Mesenchymal stem cell (in vitro differentiated cells and primary cell): ENCODE measurements around the gene DNTTIP2.
A peak's percentile ranks its signal among the peaks of the same experiment; 100 is the strongest.
"Not testable (repeated sequence)": the region's sequence is repeated elsewhere in the genome, so short reads cannot be mapped to it uniquely, and the experiment has no call there.

Source experiments
- DNase-seq: peaks from one replicate; pipeline ENCODE4 v3.0.0-alpha.2; 2013
- H2AFZ ChIP-seq: one replicate; pipeline ENCODE4 v1.6.1; 2013; ENCODE audit warnings: low read depth, mild to moderate bottlenecking, control low read depth, inconsistent platforms, low read length, moderate library complexity
- H2AK5ac ChIP-seq: 2 replicates; pipeline ENCODE4 v1.6.1; 2013; ENCODE audit warnings: low read length, moderate library complexity, mild to moderate bottlenecking, inconsistent platforms; ENCODE audit not compliant: severe bottlenecking
- H2BK120ac ChIP-seq: one replicate; pipeline ENCODE4 v1.6.1; 2013; ENCODE audit warnings: low read depth, mild to moderate bottlenecking, inconsistent platforms, low read length, moderate library complexity
- H2BK12ac ChIP-seq, 2 experiments: one replicate each; pipeline ENCODE4 v1.6.1; 2013; ENCODE audit warnings: inconsistent platforms in 2 of 2, low read length in 2 of 2, mild to moderate bottlenecking in 2 of 2, moderate library complexity in 2 of 2, control low read depth in 1 of 2
- H2BK15ac ChIP-seq: one replicate; pipeline ENCODE4 v1.6.1; 2013; ENCODE audit warnings: mild to moderate bottlenecking, low read depth, inconsistent platforms; ENCODE audit not compliant: poor library complexity, severe bottlenecking
- H2BK5ac ChIP-seq: 2 replicates; pipeline ENCODE4 v1.6.1; 2013; ENCODE audit warnings: low read depth, mild to moderate bottlenecking, low read length, control low read depth, inconsistent platforms; ENCODE audit not compliant: poor library complexity, severe bottlenecking
- H3K14ac ChIP-seq, 2 experiments: one replicate each; pipeline ENCODE4 v1.6.1; 2013; ENCODE audit warnings: inconsistent platforms in 2 of 2, low read length in 2 of 2, control low read depth in 1 of 2, mild to moderate bottlenecking in 1 of 2, moderate library complexity in 1 of 2
- H3K18ac ChIP-seq, 2 experiments: one replicate each; pipeline ENCODE4 v1.6.1; 2013; ENCODE audit warnings: inconsistent platforms in 2 of 2, low read length in 2 of 2, control low read depth in 1 of 2, low read depth in 1 of 2, mild to moderate bottlenecking in 1 of 2
- H3K23ac ChIP-seq, 2 experiments: one replicate each; pipeline ENCODE4 v1.6.1; 2013; ENCODE audit warnings: inconsistent platforms in 2 of 2, low read length in 2 of 2, mild to moderate bottlenecking in 2 of 2, moderate library complexity in 2 of 2, control low read depth in 1 of 2
- H3K27ac ChIP-seq: 2 replicates; pipeline ENCODE4 v1.5.1; 2013; ENCODE audit warnings: mild to moderate bottlenecking, moderate library complexity, low read length, control low read depth, inconsistent platforms; ENCODE audit not compliant: poor library complexity, severe bottlenecking
- H3K27me3 ChIP-seq, 2 experiments: 2 replicates each; pipeline versions ENCODE4 v1.6.1 to v1.7.0; 2013; ENCODE audit warnings: low read length in 2 of 2, mild to moderate bottlenecking in 2 of 2, moderate library complexity in 2 of 2, control low read depth in 1 of 2, inconsistent platforms in 1 of 2; ENCODE audit not compliant: control insufficient read depth in 1 of 2, insufficient read depth in 1 of 2
- H3K36me3 ChIP-seq, 2 experiments: 2 replicates each; pipeline versions ENCODE4 v1.6.1 to v1.7.0; 2013; ENCODE audit warnings: low read length in 2 of 2, control low read depth in 1 of 2, inconsistent platforms in 1 of 2, low read depth in 1 of 2, mild to moderate bottlenecking in 1 of 2; ENCODE audit not compliant: insufficient read depth in 2 of 2, control insufficient read depth in 1 of 2
- H3K4ac ChIP-seq, 2 experiments: one replicate each; pipeline ENCODE4 v1.6.1; 2013; ENCODE audit warnings: inconsistent platforms in 2 of 2, low read length in 2 of 2, mild to moderate bottlenecking in 2 of 2, moderate library complexity in 2 of 2, control low read depth in 1 of 2, low read depth in 1 of 2
- H3K4me1 ChIP-seq: 2 replicates; pipeline ENCODE4 v1.6.1; 2013; ENCODE audit warnings: low read depth, low read length, control low read depth; ENCODE audit not compliant: control insufficient read depth, insufficient read depth
- H3K4me2 ChIP-seq: 2 replicates; pipeline ENCODE4 v1.6.1; 2013; ENCODE audit warnings: low read length, mild to moderate bottlenecking, inconsistent platforms; ENCODE audit not compliant: poor library complexity, severe bottlenecking
- H3K4me3 ChIP-seq, 2 experiments: 2 replicates each; pipeline versions ENCODE4 v1.5.1 to v1.7.0; 2013; ENCODE audit warnings: low read length in 2 of 2, mild to moderate bottlenecking in 2 of 2, control low read depth in 1 of 2, low read depth in 1 of 2; ENCODE audit not compliant: insufficient read depth in 1 of 2
- H3K79me1 ChIP-seq: replicated peaks from 2 replicates; pipeline ENCODE4 v1.6.1; 2013; ENCODE audit warnings: mild to moderate bottlenecking, control low read depth, low read length, inconsistent platforms; ENCODE audit not compliant: poor library complexity, severe bottlenecking
- H3K9ac ChIP-seq: 2 replicates; pipeline ENCODE4 v1.7.0; 2013; ENCODE audit warnings: mild to moderate bottlenecking, low read length, moderate library complexity
- H3K9me3 ChIP-seq: 2 replicates; pipeline ENCODE4 v1.7.0; 2013; ENCODE audit warnings: mild to moderate bottlenecking, low read length; ENCODE audit not compliant: control insufficient read depth
- H4K8ac ChIP-seq: one replicate; pipeline ENCODE4 v1.6.1; 2013; ENCODE audit warnings: inconsistent platforms, mild to moderate bottlenecking, low read length, moderate library complexity
- H4K91ac ChIP-seq: one replicate; pipeline ENCODE4 v1.6.1; 2013; ENCODE audit warnings: mild to moderate bottlenecking, low read length, inconsistent platforms
- WGBS: methylation state at CpG from one replicate; pipeline ENCODE4 v1.1.7; 2013; ENCODE audit warnings: mixed read lengths; 5-methylcytosine and 5-hydroxymethylcytosine counted together

The DNTTIP2 gene

GRCh38 chr1:93910880-93911279 is 31.9 kb upstream of the DNTTIP2 start:
- H2BK120ac ChIP-seq, H3K18ac ChIP-seq, H3K4me1 ChIP-seq, H3K36me3 ChIP-seq, DNase-seq, H2BK15ac ChIP-seq, H3K27ac ChIP-seq, H3K4me2 ChIP-seq, H4K91ac ChIP-seq, H3K4ac ChIP-seq, H2AK5ac ChIP-seq, H3K9me3 ChIP-seq, H2BK5ac ChIP-seq, H3K9ac ChIP-seq, H3K4me3 ChIP-seq, H2AFZ ChIP-seq, H3K79me1 ChIP-seq, H2BK12ac ChIP-seq, H3K14ac ChIP-seq, H4K8ac ChIP-seq, H3K27me3 ChIP-seq, H3K23ac ChIP-seq: not testable (repeated sequence)
- 92% methylated on average over 2 of the region's 3 CpGs for WGBS

DNA sequence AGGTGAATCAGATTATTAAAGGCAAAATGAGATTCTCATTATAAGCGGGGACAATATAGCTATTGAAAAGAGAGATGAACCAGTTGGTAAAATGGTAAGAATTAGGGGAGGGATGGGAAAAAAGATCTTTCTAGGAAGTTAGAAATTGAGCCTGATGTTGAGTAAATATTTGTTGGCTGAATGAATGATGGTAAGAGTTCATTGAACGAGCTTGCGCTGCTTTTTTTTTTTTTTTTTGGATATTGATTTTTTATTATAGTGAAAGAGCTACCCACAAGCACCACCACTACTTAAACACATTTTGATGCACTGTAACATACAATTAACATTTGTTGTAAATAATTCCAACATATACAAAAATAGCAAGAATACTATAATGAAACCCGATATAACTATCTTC is 31.3 kb upstream of the DNTTIP2 start:
- no peak overlapping the region for H3K18ac ChIP-seq
- no peak for DNase-seq
- no peak overlapping the region for H2BK12ac ChIP-seq
- peaks cover 2% of the 10 kb centered on the region for H3K4me1 ChIP-seq
- peaks cover 5% of the 10 kb centered on the region for H3K79me1 ChIP-seq
- no peaks in the 10 kb centered on the region for H3K27me3 ChIP-seq
- no peak overlapping the region for H4K91ac ChIP-seq
- H3K27ac ChIP-seq: no peak overlapping the region
- no peaks in the 10 kb centered on the region for H3K9me3 ChIP-seq
- H2BK5ac ChIP-seq: no peak overlapping the region
- H3K4ac ChIP-seq: no peak overlapping the region
- no peak overlapping the region for H2BK15ac ChIP-seq
- peak overlapping the region; percentile 95 for H3K9ac ChIP-seq
- no peak overlapping the region for H4K8ac ChIP-seq
- no peak overlapping the region for H3K23ac ChIP-seq
- no peak overlapping the region for H2BK120ac ChIP-seq
- H3K14ac ChIP-seq: no peak overlapping the region
- H3K4me2 ChIP-seq: no peak overlapping the region
- no peak overlapping the region for H2AK5ac ChIP-seq
- H3K4me3 ChIP-seq: peak overlapping the region in 1 of 2 experiments; percentile 100
- 93% methylated on average over 1 of the region's 4 CpGs for WGBS
- no peak overlapping the region for H2AFZ ChIP-seq
- H3K36me3 ChIP-seq: no peaks in the 10 kb centered on the region

GRCh38 chr1:93909146-93910050 is 30.4 kb upstream of the DNTTIP2 start, which contains the start of gene GCLM:
Gene GCLM (minus strand): TSS chr1:93909430. CDS start chr1:93909163, 267 bp downstream.
- H3K79me1 ChIP-seq: peaks cover 7% of the 10 kb centered on the region
- peak; percentile 94 for DNase-seq

More at GRCh38 chr1:93909146-93910050, 30.4 kb upstream of the DNTTIP2 start, which contains the start of gene GCLM:
- H3K18ac ChIP-seq: peak within 1 kb of the TSS; percentile 71 to 91
- peak within 1 kb of the TSS; percentile 69 for H4K8ac ChIP-seq
- peak within 1 kb of the TSS; percentile 95 for H2AFZ ChIP-seq
- H3K4me3 ChIP-seq: peak within 1 kb of the TSS; percentile 97 to 100
- peak within 1 kb of the TSS; percentile 78 for H3K27ac ChIP-seq
- peak within 1 kb of the TSS; percentile 69 for H2BK15ac ChIP-seq
- H3K4ac ChIP-seq: peak within 1 kb of the TSS; percentile 91 to 97
- H3K9ac ChIP-seq: peak within 1 kb of the TSS; percentile 95
- peak within 1 kb of the TSS; percentile 86 for H3K4me2 ChIP-seq
- no peaks in the 10 kb centered on the region for H3K27me3 ChIP-seq
- H4K91ac ChIP-seq: peak within 1 kb of the TSS; percentile 86
- H2AK5ac ChIP-seq: no peak within 1 kb of the TSS
- H3K14ac ChIP-seq: peak within 1 kb of the TSS; percentile 74 to 99
- no peaks in the 10 kb centered on the region for H3K9me3 ChIP-seq
- WGBS: 1% methylated on average over 85 of the region's 102 CpGs
- peak within 1 kb of the TSS in 1 of 2 experiments; percentile 96 for H3K23ac ChIP-seq
- H2BK120ac ChIP-seq: peak within 1 kb of the TSS; percentile 95
- peak within 1 kb of the TSS in 1 of 2 experiments; percentile 42 for H2BK12ac ChIP-seq
- peaks cover 3% of the 10 kb centered on the region for H3K4me1 ChIP-seq
- no peaks in the 10 kb centered on the region for H3K36me3 ChIP-seq
- H2BK5ac ChIP-seq: peak within 1 kb of the TSS; percentile 31
